GM23248 (cell line): ENCODE data around the gene CLCF1. TPM values are rescaled to one million over a fixed set of nuclear protein-coding genes. Genes with fewer than 3 reads are reported as not detected.

ENCODE experiments used
- DNase-seq: peaks from one replicate; pipeline ENCODE4 v3.0.0-alpha.2; 2015
- H2AFZ ChIP-seq: fragments of 200-600 bp; sonication (generic); 2 replicates; pipeline ENCODE4 v1.6.1; 2016; ENCODE audit warnings: antibody characterized with exemption
- H3F3A ChIP-seq: fragments of 200-600 bp; sonication (generic); 2 replicates; pipeline ENCODE4 v1.6.1; 2016; ENCODE audit warnings: mild to moderate bottlenecking, antibody characterized with exemption, mixed run types; ENCODE audit not compliant: insufficient read depth
- H3K27ac ChIP-seq: fragments of 200-600 bp; sonication (generic); 2 replicates; pipeline ENCODE4 v1.5.1; 2016; ENCODE audit warnings: mild to moderate bottlenecking
- H3K27me3 ChIP-seq: fragments of 200-600 bp; sonication (generic); replicated peaks from 2 replicates; pipeline ENCODE4 v1.6.1; 2016; ENCODE audit warnings: mild to moderate bottlenecking; ENCODE audit not compliant: insufficient read depth
- H3K36me3 ChIP-seq: fragments of 200-600 bp; sonication (generic); 2 replicates; pipeline ENCODE4 v1.6.1; 2016; ENCODE audit warnings: low read depth, mild to moderate bottlenecking
- H3K4me1 ChIP-seq: fragments of 200-600 bp; sonication (generic); 2 replicates; pipeline ENCODE4 v1.6.1; 2016; ENCODE audit warnings: mild to moderate bottlenecking; ENCODE audit not compliant: insufficient read depth
- H3K4me2 ChIP-seq: fragments of 200-600 bp; sonication (generic); one replicate; pipeline ENCODE4 v1.6.1; 2016; ENCODE audit warnings: mild to moderate bottlenecking; ENCODE audit not compliant: unreplicated experiment
- H3K4me3 ChIP-seq: fragments of 200-600 bp; sonication (generic); 2 replicates; pipeline ENCODE4 v1.5.1; 2016; ENCODE audit warnings: mild to moderate bottlenecking
- H3K79me2 ChIP-seq: fragments of 200-600 bp; sonication (generic); 2 replicates; pipeline ENCODE4 v1.6.1; 2016; ENCODE audit warnings: mild to moderate bottlenecking; ENCODE audit not compliant: insufficient read depth
- H3K9ac ChIP-seq: fragments of 200-600 bp; sonication (generic); 2 replicates; pipeline ENCODE4 v1.6.1; 2016; ENCODE audit warnings: mild to moderate bottlenecking
- H3K9me2 ChIP-seq: fragments of 200-600 bp; sonication (generic); 2 replicates; pipeline ENCODE4 v1.6.1; 2016; ENCODE audit warnings: mixed run types, mild to moderate bottlenecking, moderate library complexity; ENCODE audit not compliant: insufficient read depth
- H3K9me3 ChIP-seq: fragments of 200-600 bp; sonication (generic); one replicate; pipeline ENCODE4 v1.6.1; 2017; ENCODE audit warnings: low read depth
- H4K20me1 ChIP-seq: fragments of 200-600 bp; sonication (generic); 2 replicates; pipeline ENCODE4 v1.6.0; 2016; ENCODE audit not compliant: insufficient read depth
- EZH2 ChIP-seq: fragments of 200-600 bp; sonication (generic); IDR thresholded peaks from 2 replicates; pipeline ENCODE4 v1.6.1; 2018; ENCODE audit warnings: antibody characterized with exemption, mild to moderate bottlenecking; ENCODE audit not compliant: insufficient read depth, poor library complexity, severe bottlenecking
- EZH2phosphoT487 ChIP-seq: fragments of 200-600 bp; sonication (generic); IDR thresholded peaks from 2 replicates; pipeline ENCODE4 v1.6.1; 2018; ENCODE audit warnings: antibody characterized with exemption, moderate library complexity, mild to moderate bottlenecking, low read depth; ENCODE audit not compliant: insufficient read depth
- WGBS, 2 experiments: methylation state at CpG; one replicate each; pipeline ENCODE4 v1.1.6; 2015 to 2017; ENCODE audit warnings: low lambda C conversion rate in 2 of 2, low coverage in 1 of 2; ENCODE audit errors: missing lambda C conversion rate in 2 of 2; 5-methylcytosine and 5-hydroxymethylcytosine counted together
- in situ Hi-C: fragments of 300-500 bp; cut with MboI; formaldehyde crosslinking; loops from 2 replicates; pipeline ENCODE4 v1.15.0; 2020
- polyA plus RNA-seq: library from polyadenylated mRNA; unstranded; fragments of >200 nt; fragmentation: Nextera tagmentation; extraction: Ambion mirVana; gene quantifications from 2 replicates; pipeline ENCODE4 v1.2.1, GENCODE V29; 2016
- total RNA-seq: library from RNA; depleted of rRNA; stranded (reverse); fragments of >200 nt; shearing (Covaris generic); gene quantifications from 2 replicates; pipeline ENCODE4 v1.2.3, GENCODE V29; 2014

Gene CLCF1
- total and polyA plus RNA-seq, 2 experiments from 2014 or later, result 20.0 to 39.1 TPM

- H3K4me2 ChIP-seq, result peak overlapping the region; percentile 44
- peak; percentile 74 for DNase-seq
- no peaks in the 10 kb centered on the region for H3K9me3 ChIP-seq
- no peaks in the 10 kb centered on the region for H4K20me1 ChIP-seq
- in situ Hi-C loops, result no loop called here
- H3K4me3 ChIP-seq, result no peak overlapping the region
- TF ChIP-seq EZH2phosphoT487, result no peak
- TF ChIP-seq EZH2, result no peak
- H3F3A ChIP-seq, result peaks cover 85% of the 10 kb centered on the region
- peaks cover 31% of the 10 kb centered on the region for H3K79me2 ChIP-seq
- H2AFZ ChIP-seq, result no peak overlapping the region
- peaks cover 5% of the 10 kb centered on the region; the same call in 1 of the 2 replicates for H3K36me3 ChIP-seq
- no peaks in the 10 kb centered on the region for H3K27me3 ChIP-seq
- H3K4me1 ChIP-seq, result peaks cover 52% of the 10 kb centered on the region
- peak overlapping the region; percentile 93 for H3K9ac ChIP-seq
- H3K27ac ChIP-seq, result peak overlapping the region; percentile 97
- 74 to 75% methylated on average over 12 of the region's 12 CpGs for WGBS, 2 experiments
- no peaks in the 10 kb centered on the region for H3K9me2 ChIP-seq
Measured at GRCh38 chr11:67357831-67358670, 15.3 kb downstream of the CLCF1 start.

GRCh38 chr11:67356864-67357561 is 16.4 kb downstream of the CLCF1 start:
- Histone ChIP-seq H3K27me3 (no peaks in the 10 kb centered on the region), H3F3A (peaks cover 82% of the 10 kb centered on the region), H3K4me1 (peaks cover 52% of the 10 kb centered on the region), H3K36me3 (peaks cover 2% of the 10 kb centered on the region; the same call in 1 of the 2 replicates), H3K79me2 (peaks cover 31% of the 10 kb centered on the region), H3K9ac (peak overlapping the region; percentile 93), H3K4me3 (no peak overlapping the region), H3K9me2 (no peaks in the 10 kb centered on the region), H3K4me2 (peak overlapping the region; percentile 44), H3K27ac (peak overlapping the region; percentile 97), H2AFZ (no peak overlapping the region), H3K9me3 (no peaks in the 10 kb centered on the region), H4K20me1 (no peaks in the 10 kb centered on the region)
- in situ Hi-C loops, result no loop called here
- WGBS, 2 experiments, result 7 to 18% methylated on average over 3 of the region's 3 CpGs
- DNase-seq, result peak; percentile 85
- TF ChIP-seq EZH2phosphoT487 (no peak), EZH2 (no peak)

GRCh38 chr11:67356387-67356863 is 17.0 kb downstream of the CLCF1 start:
- DNase-seq, result no peak
- in situ Hi-C loops, result no loop called here
- Histone ChIP-seq H3K4me2 (no peak overlapping the region), H3K27ac (peak overlapping the region; percentile 97), H3K4me3 (no peak overlapping the region), H3K9me2 (no peaks in the 10 kb centered on the region), H3K4me1 (peaks cover 52% of the 10 kb centered on the region), H3K27me3 (no peaks in the 10 kb centered on the region), H2AFZ (no peak overlapping the region), H4K20me1 (no peaks in the 10 kb centered on the region), H3K79me2 (peaks cover 26% of the 10 kb centered on the region), H3K9ac (peak overlapping the region; percentile 93), H3K36me3 (0 out of 2 replicates have a peak, but pooled peaks cover 2% of the 10 kb centered on the region), H3F3A (peaks cover 76% of the 10 kb centered on the region), H3K9me3 (no peaks in the 10 kb centered on the region)
- no peak for TF ChIP-seq EZH2phosphoT487
- TF ChIP-seq EZH2, result no peak
- 61 to 67% methylated on average over 3 to 4 of the region's 4 CpGs for WGBS, 2 experiments

DNA sequence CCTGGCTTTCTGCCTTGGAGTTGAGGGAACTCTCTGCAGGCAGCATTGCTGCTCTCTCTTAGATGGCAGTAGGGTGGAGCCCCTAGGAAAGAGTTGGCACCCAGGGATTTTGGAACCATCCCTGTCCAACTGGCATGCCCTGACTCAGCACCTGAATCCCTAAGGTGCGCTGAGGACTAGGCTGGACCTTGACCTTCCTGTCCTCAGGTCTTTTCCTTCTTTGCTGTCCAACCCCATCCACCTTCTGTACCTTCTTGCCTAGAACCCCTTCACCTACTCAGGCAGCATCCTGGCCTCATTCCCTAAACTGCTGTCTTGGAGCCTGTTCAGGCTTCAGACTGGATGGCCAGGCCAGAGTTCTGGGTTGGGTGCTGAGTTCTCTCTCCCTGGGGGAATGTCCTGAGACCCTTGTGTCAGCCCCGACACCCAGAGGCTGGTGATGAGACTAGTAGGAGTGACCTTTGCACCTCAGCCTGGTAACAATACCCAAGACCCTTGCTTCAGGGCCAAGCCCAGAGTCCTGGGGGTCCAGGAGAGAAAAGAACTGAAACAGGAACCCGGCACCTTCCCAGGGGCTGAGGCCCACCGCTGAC is 17.5 kb downstream of the CLCF1 start:
- TF ChIP-seq EZH2 (no peak), EZH2phosphoT487 (no peak)
- Histone ChIP-seq H2AFZ (no peak overlapping the region), H4K20me1 (no peaks in the 10 kb centered on the region), H3K4me2 (peak overlapping the region; percentile 89), H3F3A (peaks cover 73% of the 10 kb centered on the region), H3K27me3 (no peaks in the 10 kb centered on the region), H3K27ac (peak overlapping the region; percentile 97), H3K9ac (peak overlapping the region; percentile 93), H3K79me2 (peaks cover 24% of the 10 kb centered on the region), H3K4me3 (no peak overlapping the region), H3K36me3 (0 out of 2 replicates have a peak, but pooled peaks cover 2% of the 10 kb centered on the region), H3K9me2 (no peaks in the 10 kb centered on the region), H3K4me1 (peaks cover 52% of the 10 kb centered on the region), H3K9me3 (no peaks in the 10 kb centered on the region)
- no peak for DNase-seq
- in situ Hi-C loops, result no loop called here
- 67 to 70% methylated on average over 4 of the region's 4 CpGs for WGBS, 2 experiments
